ENCODE data around the gene MVP.

MVP gene

GRCh38 chr16:29819506-29819905 lies 756 bp upstream of the MVP start:
- DNase-seq (ENCODE audit: extremely low spot score) = no peak
- TF ChIP-seq CTBP1 (IDR thresholded peaks at IDR 0.05; ENCODE audit: borderline replicate concordance) (no peak), L3MBTL2 (conservative IDR thresholded peaks at IDR 0.05) (no peak), LEF1 (IDR thresholded peaks at IDR 0.05; ENCODE audit: borderline replicate concordance) (no peak), BHLHE40 (IDR thresholded peaks at IDR 0.05; ENCODE audit: borderline replicate concordance) (no peak), HDGF (IDR thresholded peaks at IDR 0.05; ENCODE audit: borderline replicate concordance) (no peak), PKNOX1 (IDR thresholded peaks at IDR 0.05) (no peak), ZNF384 (IDR thresholded peaks at IDR 0.05) (no peak), FOXM1 (IDR thresholded peaks at IDR 0.05; ENCODE audit: borderline replicate concordance) (no peak), ELF4 (IDR thresholded peaks at IDR 0.05) (no peak), SUZ12 (IDR thresholded peaks at IDR 0.05) (no peak)
- CTCF ChIA-PET = interaction anchor here (0.5 to 6.1 kb wide), 5 partner anchors 12 to 202 kb away, joined by 3 to 52 read pairs (median 4); no protein-coding TSS in a partner anchor
- POLR2A ChIA-PET = interaction anchor here (0.9 to 10.8 kb wide), 6 partner anchors 10 to 199 kb away, joined by 3 to 176 read pairs (median 4); partner anchors contain the start of genes KIF22 and MAZ

GRCh38 chr16:29820730-29821642 lies 724 bp downstream of the MVP start:
- ChIA-PET CTCF (interaction anchor here (0.9 to 6.1 kb wide), 3 partner anchors 27 to 31 kb away, joined by 4 to 52 read pairs (median 14); no protein-coding TSS in a partner anchor), POLR2A (interaction anchor here (1.2 to 10.8 kb wide), 5 partner anchors 9 to 245 kb away, joined by 3 to 176 read pairs (median 4); partner anchors contain the start of gene MAZ)
- no peak for DNase-seq (ENCODE audit: extremely low spot score)
- TF ChIP-seq FOXM1 (IDR thresholded peaks at IDR 0.05; ENCODE audit: borderline replicate concordance) (no peak), LEF1 (IDR thresholded peaks at IDR 0.05; ENCODE audit: borderline replicate concordance) (no peak), SP1 (IDR thresholded peaks at IDR 0.05) (no peak), L3MBTL2 (conservative IDR thresholded peaks at IDR 0.05) (no peak), NFRKB (IDR thresholded peaks at IDR 0.05) (no peak), BHLHE40 (IDR thresholded peaks at IDR 0.05; ENCODE audit: borderline replicate concordance) (no peak), HDGF (IDR thresholded peaks at IDR 0.05; ENCODE audit: borderline replicate concordance) (no peak), ARNT (IDR thresholded peaks at IDR 0.05) (no peak)

DNA sequence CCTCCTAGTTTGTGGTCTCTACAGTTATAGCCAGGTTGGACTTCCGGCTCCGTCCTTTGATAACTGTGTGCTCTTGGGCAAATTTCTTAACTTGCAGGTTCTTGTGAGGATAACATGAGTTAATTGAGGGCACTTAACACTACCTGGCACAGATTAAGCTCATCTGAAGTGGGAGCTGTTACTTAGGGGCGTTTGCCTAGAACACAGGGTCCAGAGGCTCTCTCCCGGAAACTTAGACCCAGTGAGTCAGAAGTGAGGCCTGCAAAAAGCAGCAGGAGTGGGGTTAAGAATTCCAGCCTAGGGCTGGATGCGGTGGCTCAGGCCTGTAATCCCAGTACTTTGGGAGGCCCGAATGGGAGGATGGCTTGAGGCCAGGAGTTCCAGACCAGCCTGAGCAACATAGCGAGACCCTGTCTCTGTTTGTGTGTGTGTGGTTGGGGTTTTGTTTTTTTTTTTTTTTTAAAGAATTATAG lies 1.4 kb downstream of the MVP start:
- no peak for DNase-seq (ENCODE audit: extremely low spot score)
- POLR2A ChIA-PET = interaction anchor here (1.5 to 10.8 kb wide), 2 partner anchors 17 kb away, joined by 5 to 176 read pairs; partner anchors contain the start of gene MAZ
- no peak for TF ChIP-seq HDGF (IDR thresholded peaks at IDR 0.05; ENCODE audit: borderline replicate concordance)
- no peak for TF ChIP-seq FOXA1 (IDR thresholded peaks at IDR 0.05)
- no peak for TF ChIP-seq ARNT (IDR thresholded peaks at IDR 0.05)
- TF ChIP-seq SP1 (IDR thresholded peaks at IDR 0.05) = no peak
- TF ChIP-seq CTBP1 (IDR thresholded peaks at IDR 0.05; ENCODE audit: borderline replicate concordance) = no peak
- no peak for TF ChIP-seq SUZ12 (IDR thresholded peaks at IDR 0.05)
- no peak for TF ChIP-seq PKNOX1 (IDR thresholded peaks at IDR 0.05)
- no peak for TF ChIP-seq NFRKB (IDR thresholded peaks at IDR 0.05)
- CTCF ChIA-PET = interaction anchor here (2.1 kb wide), 1 partner anchor 27 kb away, joined by 14 read pairs; no protein-coding TSS in a partner anchor

DNA sequence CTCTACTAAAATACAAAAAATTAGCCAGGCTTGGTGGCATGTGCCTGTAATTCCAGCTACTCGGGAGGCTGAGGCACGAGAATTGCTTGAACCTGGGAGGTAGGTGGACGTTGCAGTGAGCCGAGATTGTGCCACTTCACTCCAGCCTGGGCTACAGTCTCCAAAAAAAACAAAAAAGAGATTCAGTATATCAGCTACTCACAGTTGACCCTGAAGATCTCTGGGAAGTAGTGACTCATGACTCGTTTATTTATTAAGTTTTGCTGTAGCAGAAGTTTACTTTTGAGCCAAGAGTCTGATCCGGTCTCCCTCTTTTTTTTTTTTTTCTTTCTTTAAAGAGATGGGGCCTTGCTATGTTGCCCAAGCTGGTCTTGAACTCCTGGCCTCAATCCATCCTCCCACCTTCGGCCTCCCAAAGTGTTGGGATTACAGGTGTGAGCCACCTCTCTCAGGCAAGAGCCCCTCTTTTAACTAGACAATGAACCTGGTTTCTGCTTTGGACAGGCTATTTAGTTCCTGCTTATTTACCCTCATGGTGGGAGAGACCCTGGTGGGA lies 4.4 kb downstream of the MVP start:
- TF ChIP-seq FOXA1 (IDR thresholded peaks at IDR 0.05) (no peak), SUZ12 (IDR thresholded peaks at IDR 0.05) (no peak), L3MBTL2 (conservative IDR thresholded peaks at IDR 0.05) (no peak; the same call in 1 of the 2 replicates), LEF1 (IDR thresholded peaks at IDR 0.05; ENCODE audit: borderline replicate concordance) (no peak), FOXK2 (IDR thresholded peaks at IDR 0.05) (no peak), ARNT (IDR thresholded peaks at IDR 0.05) (no peak), ELF4 (IDR thresholded peaks at IDR 0.05) (no peak), NFRKB (IDR thresholded peaks at IDR 0.05) (no peak)
- ChIA-PET POLR2A (interaction anchor here (1.1 to 3.1 kb wide), 3 partner anchors 8 to 18 kb away, joined by 3 to 16 read pairs (median 13); partner anchors contain the start of genes MAZ and PAGR1), CTCF (interaction anchor here (6.6 kb wide), 1 partner anchor 24 kb away, joined by 53 read pairs; no protein-coding TSS in a partner anchor)
- no peak for DNase-seq (ENCODE audit: extremely low spot score)

- DNase-seq (ENCODE audit: extremely low spot score) = no peak
- ChIA-PET POLR2A (interaction anchor here (0.7 to 3.1 kb wide), 8 partner anchors 8 to 148 kb away, joined by 3 to 16 read pairs (median 4); partner anchors contain the start of genes KCTD13, MAZ, PAGR1 and TAOK2), CTCF (interaction anchor here (0.5 to 6.6 kb wide), 2 partner anchors 23 to 304 kb away, joined by 3 to 53 read pairs; no protein-coding TSS in a partner anchor)
- TF ChIP-seq PKNOX1 (IDR thresholded peaks at IDR 0.05) (no peak), ARNT (IDR thresholded peaks at IDR 0.05) (no peak), LEF1 (IDR thresholded peaks at IDR 0.05; ENCODE audit: borderline replicate concordance) (no peak), NFRKB (IDR thresholded peaks at IDR 0.05) (no peak), TARDBP (IDR thresholded peaks at IDR 0.05) (no peak), ELF4 (IDR thresholded peaks at IDR 0.05) (no peak), BHLHE40 (IDR thresholded peaks at IDR 0.05; ENCODE audit: borderline replicate concordance) (no peak), FOXM1 (IDR thresholded peaks at IDR 0.05; ENCODE audit: borderline replicate concordance) (no peak), SP1 (IDR thresholded peaks at IDR 0.05) (no peak), L3MBTL2 (conservative IDR thresholded peaks at IDR 0.05) (no peak), FOXA1 (IDR thresholded peaks at IDR 0.05) (no peak), FOXK2 (IDR thresholded peaks at IDR 0.05) (no peak), ZNF384 (IDR thresholded peaks at IDR 0.05) (no peak), HDGF (IDR thresholded peaks at IDR 0.05; ENCODE audit: borderline replicate concordance) (no peak), SUZ12 (IDR thresholded peaks at IDR 0.05) (no peak)
Observed at GRCh38 chr16:29825145-29826044, 5.1 kb downstream of the MVP start.

Data from HEK293T (cell line).